ENCODE results near the gene SLC66A2. TPM values are rescaled to one million over a fixed set of nuclear protein-coding genes. Genes with fewer than 3 reads are reported as not detected.
A peak's percentile ranks its signal among the peaks of the same experiment; 100 is the strongest.

SLC66A2 gene
- total and polyA plus RNA-seq, 8 donors, result 17.3 to 69.8 (median 24.4) TPM

- no peak for TF ChIP-seq CTCF (IDR thresholded peaks at IDR 0.05)
- Histone ChIP-seq H3K27ac (no peak overlapping the region), H3K4me1 (no peaks in the 10 kb centered on the region), H3K4me3 (no peak overlapping the region), H3K36me3 (no peaks in the 10 kb centered on the region), H3K27me3 (peaks cover 0 to 8% of the 10 kb centered on the region in 2 donors), H3K9me3 (peaks cover 0 to 73% of the 10 kb centered on the region in 2 donors)
- ATAC-seq, result no peak
- intact Hi-C loops (cut with DNase I), result no loop called here
- DNase-seq, result no peak
Measured at GRCh38 chr18:79889569-79889968, 61.9 kb downstream of the SLC66A2 start.

- DNase-seq, result peak in 1 of 4 donors; percentile 74
- peaks cover 0 to 60% of the 10 kb centered on the region in 2 donors for H3K9me3 ChIP-seq
- intact Hi-C loops (cut with DNase I), result no loop called here
Measured at GRCh38 chr18:79888016-79888415, 63.4 kb downstream of the SLC66A2 start.

GRCh38 chr18:79887181-79888000 lies 64.1 kb downstream of the SLC66A2 start:
- peak in 1 of 4 donors; percentile 68 for DNase-seq
- H3K4me1 ChIP-seq, result no peaks in the 10 kb centered on the region

More at GRCh38 chr18:79888016-79888415, 63.4 kb downstream of the SLC66A2 start:
- no peaks in the 10 kb centered on the region for H3K4me1 ChIP-seq
- no peak for TF ChIP-seq CTCF (IDR thresholded peaks at IDR 0.05)
- H3K4me3 ChIP-seq, result no peak overlapping the region
- ATAC-seq, result no peak
- no peaks in the 10 kb centered on the region for H3K36me3 ChIP-seq
- H3K27me3 ChIP-seq, result peaks cover 0 to 8% of the 10 kb centered on the region in 2 donors
- H3K27ac ChIP-seq, result no peak overlapping the region

GRCh38 chr18:79884963-79885728 lies 66.3 kb downstream of the SLC66A2 start:
- intact Hi-C loops (cut with DNase I), result no loop called here
- peaks cover 0 to 32% of the 10 kb centered on the region in 2 donors for H3K9me3 ChIP-seq
- ATAC-seq, result no peak
- no peak overlapping the region for H3K27ac ChIP-seq
- no peaks in the 10 kb centered on the region for H3K36me3 ChIP-seq
- no peak for TF ChIP-seq CTCF (IDR thresholded peaks at IDR 0.05)
- H3K4me3 ChIP-seq, result no peak overlapping the region
- H3K4me1 ChIP-seq, result no peaks in the 10 kb centered on the region
- peak in 1 of 4 donors; percentile 49 for DNase-seq
- peaks cover 0 to 8% of the 10 kb centered on the region in 2 donors for H3K27me3 ChIP-seq

More at GRCh38 chr18:79887181-79888000, 64.1 kb downstream of the SLC66A2 start:
- H3K4me3 ChIP-seq, result no peak overlapping the region
- H3K9me3 ChIP-seq, result peaks cover 0 to 54% of the 10 kb centered on the region in 2 donors
- TF ChIP-seq CTCF (IDR thresholded peaks at IDR 0.05), result no peak
- intact Hi-C loops (cut with DNase I), result no loop called here
- ATAC-seq, result no peak
- no peaks in the 10 kb centered on the region for H3K36me3 ChIP-seq
- peaks cover 0 to 8% of the 10 kb centered on the region in 2 donors for H3K27me3 ChIP-seq
- H3K27ac ChIP-seq, result no peak overlapping the region

Data from left lung (tissue), 10 donors.